PC-3 (cell line): Measurements from ENCODE around the gene LINC00305.

Source experiments
- CTCF ChIP-seq: fragments of 300-600 bp; sonication (generic); conservative IDR thresholded peaks from 2 replicates; pipeline ENCODE4 v1.5.1; 2017; ENCODE audit warnings: antibody characterized with exemption, low read depth, mild to moderate bottlenecking, low read length
- EZH2 ChIP-seq: fragments of 300-600 bp; sonication (generic); IDR thresholded peaks from one replicate; pipeline ENCODE4 v1.6.1; 2017; ENCODE audit warnings: antibody characterized with exemption, mild to moderate bottlenecking, low read length; ENCODE audit not compliant: unreplicated experiment
- EZH2phosphoT487 ChIP-seq: fragments of 300-600 bp; sonication (generic); IDR thresholded peaks from 2 replicates; pipeline ENCODE4 v1.6.1; 2018; ENCODE audit warnings: mild to moderate bottlenecking, antibody characterized with exemption, low read length, borderline replicate concordance

- TF ChIP-seq CTCF (no peak), EZH2 (no peak), EZH2phosphoT487 (no peak)
These were observed 116.6 kb downstream of the LINC00305 start for GRCh38 chr18:64032312-64032711.
